ENCODE results near the gene GDPD1. TPM values are rescaled to one million over a fixed set of nuclear protein-coding genes. Genes with fewer than 3 reads are reported as not detected.
A peak's percentile ranks its signal among the peaks of the same experiment; 100 is the strongest.

Gene GDPD1
- total and polyA plus RNA-seq, 9 of the 15 experiments (the other 6 are each of a cell fraction or from before 2014, with no cell fraction given) = 5.7 to 15.2 (median 9.3) TPM

DNA sequence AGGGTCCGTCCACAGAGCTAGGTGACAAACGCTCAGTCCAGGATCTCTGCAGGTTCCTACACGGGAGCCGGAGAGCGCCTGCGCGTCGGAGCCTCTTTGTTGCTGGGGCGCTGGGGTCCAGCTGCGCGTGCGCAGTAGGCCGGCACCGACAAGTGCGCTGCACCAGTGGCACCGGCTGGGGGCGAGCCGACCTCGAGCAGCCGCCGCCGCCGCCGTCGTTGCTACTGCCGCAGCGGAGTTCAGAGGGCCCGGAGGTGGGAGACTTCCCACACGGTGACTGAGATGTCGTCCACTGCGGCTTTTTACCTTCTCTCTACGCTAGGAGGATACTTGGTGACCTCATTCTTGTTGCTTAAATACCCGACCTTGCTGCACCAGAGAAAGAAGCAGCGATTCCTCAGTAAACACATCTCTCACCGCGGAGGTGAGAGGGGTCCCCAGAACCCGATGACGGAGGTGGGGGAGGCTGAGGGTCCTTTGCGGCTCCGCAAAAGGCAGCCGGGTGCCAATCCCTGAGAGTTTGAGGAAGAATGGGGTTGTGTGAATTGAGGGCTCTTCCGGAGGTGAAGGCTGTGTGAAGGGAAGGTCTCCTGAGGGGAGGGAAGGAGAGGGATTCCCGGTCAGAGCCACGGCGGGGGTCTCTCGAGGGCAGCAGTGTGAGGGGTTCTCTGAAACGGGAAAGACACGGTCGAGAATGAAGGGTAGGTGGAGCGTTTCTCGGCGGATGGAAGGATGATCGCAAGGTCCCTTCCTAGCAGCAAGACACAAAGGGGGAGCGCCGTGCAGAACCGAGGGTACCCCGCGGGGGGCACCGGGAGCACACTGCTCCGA, at the start of gene GDPD1 (continued):
- TF ChIP-seq, protein P1, sequence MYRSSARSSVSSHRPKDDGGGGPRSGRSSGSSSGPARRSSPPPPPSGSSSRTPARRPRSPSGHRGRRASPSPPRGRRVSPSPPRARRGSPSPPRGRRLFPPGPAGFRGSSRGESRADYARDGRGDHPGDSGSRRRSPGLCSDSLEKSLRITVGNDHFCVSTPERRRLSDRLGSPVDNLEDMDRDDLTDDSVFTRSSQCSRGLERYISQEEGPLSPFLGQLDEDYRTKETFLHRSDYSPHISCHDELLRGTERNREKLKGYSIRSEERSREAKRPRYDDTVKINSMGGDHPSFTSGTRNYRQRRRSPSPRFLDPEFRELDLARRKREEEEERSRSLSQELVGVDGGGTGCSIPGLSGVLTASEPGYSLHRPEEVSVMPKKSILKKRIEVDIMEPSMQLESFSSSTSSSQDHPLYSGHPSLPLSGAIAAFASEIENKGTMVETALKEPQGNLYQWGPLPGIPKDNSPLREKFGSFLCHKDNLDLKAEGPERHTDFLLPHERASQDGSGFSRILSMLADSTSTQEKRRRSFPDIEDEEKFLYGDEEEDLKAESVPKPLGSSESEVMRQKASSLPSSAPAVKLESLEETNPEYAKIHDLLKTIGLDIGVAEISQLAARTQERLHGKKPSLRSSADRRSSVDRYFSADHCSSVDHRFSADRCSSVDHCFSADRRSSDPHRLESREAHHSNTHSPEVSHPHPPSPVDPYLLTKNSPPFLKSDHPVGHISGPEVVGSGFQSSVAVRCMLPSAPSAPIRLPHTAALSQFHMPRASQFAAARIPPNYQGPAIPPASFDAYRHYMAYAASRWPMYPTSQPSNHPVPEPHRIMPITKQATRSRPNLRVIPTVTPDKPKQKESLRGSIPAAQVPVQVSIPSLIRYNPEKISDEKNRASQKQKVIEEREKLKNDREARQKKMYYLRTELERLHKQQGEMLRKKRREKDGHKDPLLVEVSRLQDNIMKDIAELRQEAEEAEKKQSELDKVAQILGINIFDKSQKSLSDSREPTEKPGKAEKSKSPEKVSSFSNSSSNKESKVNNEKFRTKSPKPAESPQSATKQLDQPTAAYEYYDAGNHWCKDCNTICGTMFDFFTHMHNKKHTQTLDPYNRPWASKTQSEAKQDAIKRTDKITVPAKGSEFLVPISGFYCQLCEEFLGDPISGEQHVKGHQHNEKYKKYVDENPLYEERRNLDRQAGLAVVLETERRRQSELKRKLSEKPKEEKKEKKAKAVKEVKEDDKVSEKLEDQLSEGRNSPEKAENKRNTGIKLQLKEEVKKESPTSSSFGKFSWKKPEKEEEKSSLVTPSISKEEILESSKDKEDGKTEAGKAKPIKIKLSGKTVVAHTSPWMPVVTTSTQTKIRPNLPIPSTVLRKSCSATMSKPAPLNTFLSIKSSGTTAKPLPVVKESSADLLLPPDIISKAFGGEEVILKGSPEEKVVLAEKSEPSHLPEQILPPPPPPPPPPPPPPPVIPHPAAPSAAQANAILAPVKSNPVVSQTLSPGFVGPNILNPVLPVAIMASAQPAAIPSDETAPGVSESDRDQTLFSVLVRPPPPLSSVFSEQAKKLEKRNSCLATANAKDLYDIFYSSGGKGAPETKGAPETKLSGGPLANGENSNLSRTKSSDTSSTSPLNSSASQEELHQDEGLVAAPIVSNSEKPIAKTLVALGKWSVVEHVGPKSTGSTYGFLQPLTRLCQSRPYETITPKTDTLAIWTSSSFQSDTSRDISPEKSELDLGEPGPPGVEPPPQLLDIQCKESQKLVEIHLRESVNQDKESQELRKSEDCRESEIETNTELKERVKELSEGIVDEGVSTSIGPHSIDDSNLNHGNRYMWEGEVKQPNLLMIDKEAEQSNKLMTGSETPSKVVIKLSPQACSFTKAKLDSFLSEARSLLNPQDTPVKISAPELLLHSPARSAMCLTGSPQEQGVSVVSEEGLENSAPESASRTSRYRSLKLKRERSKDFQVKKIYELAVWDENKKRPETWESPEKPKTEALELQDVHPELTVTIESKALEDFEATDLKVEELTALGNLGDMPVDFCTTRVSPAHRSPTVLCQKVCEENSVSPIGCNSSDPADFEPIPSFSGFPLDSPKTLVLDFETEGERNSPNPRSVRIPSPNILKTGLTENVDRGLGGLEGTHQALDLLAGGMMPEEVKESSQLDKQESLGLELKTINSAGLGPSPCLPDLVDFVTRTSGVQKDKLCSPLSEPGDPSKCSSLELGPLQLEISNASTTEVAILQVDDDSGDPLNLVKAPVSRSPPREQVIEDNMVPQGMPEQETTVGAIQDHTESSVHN (IDR thresholded peaks at IDR 0.05; ENCODE audit: borderline replicate concordance in 1 of 2, low read depth in 1 of 2) = no peak
- TF ChIP-seq NBN (IDR thresholded peaks at IDR 0.05; ENCODE audit: low read depth) (0 out of 2 replicates have a peak, but pooled peaks have one; percentile 28), TSC22D4 (tag; IDR thresholded peaks at IDR 0.05) (no peak), EP300 (IDR thresholded peaks at IDR 0.05; ENCODE audit: low read length) (no peak), ZBED1 (IDR thresholded peaks at IDR 0.05) (no peak), SAFB (IDR thresholded peaks at IDR 0.05; ENCODE audit: borderline replicate concordance, low read depth, low read length) (no peak), SMAD2 (IDR thresholded peaks at IDR 0.05; ENCODE audit: low read depth, low read length) (no peak), NFATC3 (IDR thresholded peaks at IDR 0.05) (no peak), BRCA1 (IDR thresholded peaks at IDR 0.05) (no peak), BRCA1 (CRISPR knock-in tag; IDR thresholded peaks at IDR 0.05) (no peak), KLF16 (IDR thresholded peaks at IDR 0.05) (no peak), ELF1 (tag; IDR thresholded peaks at IDR 0.05) (no peak), ZNF507 (tag; conservative IDR thresholded peaks at IDR 0.05) (no peak)
- TF ChIP-seq, protein P2, sequence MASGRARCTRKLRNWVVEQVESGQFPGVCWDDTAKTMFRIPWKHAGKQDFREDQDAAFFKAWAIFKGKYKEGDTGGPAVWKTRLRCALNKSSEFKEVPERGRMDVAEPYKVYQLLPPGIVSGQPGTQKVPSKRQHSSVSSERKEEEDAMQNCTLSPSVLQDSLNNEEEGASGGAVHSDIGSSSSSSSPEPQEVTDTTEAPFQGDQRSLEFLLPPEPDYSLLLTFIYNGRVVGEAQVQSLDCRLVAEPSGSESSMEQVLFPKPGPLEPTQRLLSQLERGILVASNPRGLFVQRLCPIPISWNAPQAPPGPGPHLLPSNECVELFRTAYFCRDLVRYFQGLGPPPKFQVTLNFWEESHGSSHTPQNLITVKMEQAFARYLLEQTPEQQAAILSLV (tag; IDR thresholded peaks at IDR 0.05) = no peak
- TF ChIP-seq, protein P3, sequence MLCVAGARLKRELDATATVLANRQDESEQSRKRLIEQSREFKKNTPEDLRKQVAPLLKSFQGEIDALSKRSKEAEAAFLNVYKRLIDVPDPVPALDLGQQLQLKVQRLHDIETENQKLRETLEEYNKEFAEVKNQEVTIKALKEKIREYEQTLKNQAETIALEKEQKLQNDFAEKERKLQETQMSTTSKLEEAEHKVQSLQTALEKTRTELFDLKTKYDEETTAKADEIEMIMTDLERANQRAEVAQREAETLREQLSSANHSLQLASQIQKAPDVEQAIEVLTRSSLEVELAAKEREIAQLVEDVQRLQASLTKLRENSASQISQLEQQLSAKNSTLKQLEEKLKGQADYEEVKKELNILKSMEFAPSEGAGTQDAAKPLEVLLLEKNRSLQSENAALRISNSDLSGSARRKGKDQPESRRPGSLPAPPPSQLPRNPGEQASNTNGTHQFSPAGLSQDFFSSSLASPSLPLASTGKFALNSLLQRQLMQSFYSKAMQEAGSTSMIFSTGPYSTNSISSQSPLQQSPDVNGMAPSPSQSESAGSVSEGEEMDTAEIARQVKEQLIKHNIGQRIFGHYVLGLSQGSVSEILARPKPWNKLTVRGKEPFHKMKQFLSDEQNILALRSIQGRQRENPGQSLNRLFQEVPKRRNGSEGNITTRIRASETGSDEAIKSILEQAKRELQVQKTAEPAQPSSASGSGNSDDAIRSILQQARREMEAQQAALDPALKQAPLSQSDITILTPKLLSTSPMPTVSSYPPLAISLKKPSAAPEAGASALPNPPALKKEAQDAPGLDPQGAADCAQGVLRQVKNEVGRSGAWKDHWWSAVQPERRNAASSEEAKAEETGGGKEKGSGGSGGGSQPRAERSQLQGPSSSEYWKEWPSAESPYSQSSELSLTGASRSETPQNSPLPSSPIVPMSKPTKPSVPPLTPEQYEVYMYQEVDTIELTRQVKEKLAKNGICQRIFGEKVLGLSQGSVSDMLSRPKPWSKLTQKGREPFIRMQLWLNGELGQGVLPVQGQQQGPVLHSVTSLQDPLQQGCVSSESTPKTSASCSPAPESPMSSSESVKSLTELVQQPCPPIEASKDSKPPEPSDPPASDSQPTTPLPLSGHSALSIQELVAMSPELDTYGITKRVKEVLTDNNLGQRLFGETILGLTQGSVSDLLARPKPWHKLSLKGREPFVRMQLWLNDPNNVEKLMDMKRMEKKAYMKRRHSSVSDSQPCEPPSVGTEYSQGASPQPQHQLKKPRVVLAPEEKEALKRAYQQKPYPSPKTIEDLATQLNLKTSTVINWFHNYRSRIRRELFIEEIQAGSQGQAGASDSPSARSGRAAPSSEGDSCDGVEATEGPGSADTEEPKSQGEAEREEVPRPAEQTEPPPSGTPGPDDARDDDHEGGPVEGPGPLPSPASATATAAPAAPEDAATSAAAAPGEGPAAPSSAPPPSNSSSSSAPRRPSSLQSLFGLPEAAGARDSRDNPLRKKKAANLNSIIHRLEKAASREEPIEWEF (CRISPR knock-in tag; IDR thresholded peaks at IDR 0.05) = no peak

All from K562 (cell line).